Mesendoderm (in vitro differentiated cells): Measurements from ENCODE around the gene NOL8.

ENCODE experiments used
- DNase-seq: peaks from one replicate; pipeline ENCODE4 v3.0.0; 2013
- H2AK5ac ChIP-seq: 2 replicates; pipeline ENCODE4 v1.6.1; 2013; ENCODE audit warnings: low read length, inconsistent platforms
- H2BK120ac ChIP-seq: 2 replicates; pipeline ENCODE4 v1.6.1; 2013; ENCODE audit warnings: low read depth, mild to moderate bottlenecking, low read length, moderate library complexity, mixed read lengths
- H2BK15ac ChIP-seq: replicated peaks from 2 replicates; pipeline ENCODE4 v1.6.1; 2013; ENCODE audit warnings: low read depth, mild to moderate bottlenecking, moderate library complexity
- H2BK5ac ChIP-seq: 2 replicates; pipeline ENCODE4 v1.6.1; 2013; ENCODE audit warnings: low read length, inconsistent platforms
- H3K18ac ChIP-seq: 2 replicates; pipeline ENCODE4 v1.6.1; 2013; ENCODE audit warnings: mild to moderate bottlenecking, low read length, mixed read lengths
- H3K23ac ChIP-seq: one replicate; pipeline ENCODE4 v1.6.1; 2013; ENCODE audit warnings: low read length
- H3K27ac ChIP-seq: 2 replicates; pipeline ENCODE4 v1.5.1; 2013; ENCODE audit warnings: low read depth, mild to moderate bottlenecking, inconsistent platforms, low read length, moderate library complexity
- H3K27me3 ChIP-seq: 2 replicates; pipeline ENCODE4 v1.6.1; 2013; ENCODE audit warnings: low read length, control low read depth, mild to moderate bottlenecking, inconsistent platforms; ENCODE audit not compliant: insufficient read depth, poor library complexity
- H3K36me3 ChIP-seq: 2 replicates; pipeline ENCODE4 v1.6.1; 2013; ENCODE audit warnings: low read length, inconsistent platforms; ENCODE audit not compliant: control insufficient read depth, insufficient read depth
- H3K4ac ChIP-seq: one replicate; pipeline ENCODE4 v1.6.1; 2013; ENCODE audit warnings: low read depth, mild to moderate bottlenecking, low read length, moderate library complexity
- H3K4me1 ChIP-seq: 2 replicates; pipeline ENCODE4 v1.6.1; 2013; ENCODE audit warnings: low read depth, low read length, inconsistent platforms; ENCODE audit not compliant: control insufficient read depth
- H3K4me2 ChIP-seq: 2 replicates; pipeline ENCODE4 v1.6.1; 2013; ENCODE audit warnings: low read length
- H3K4me3 ChIP-seq: 2 replicates; pipeline ENCODE4 v1.5.1; 2013; ENCODE audit warnings: mild to moderate bottlenecking, low read length
- H3K56ac ChIP-seq: one replicate; pipeline ENCODE4 v1.6.1; 2013; ENCODE audit warnings: low read length
- H3K79me1 ChIP-seq: 2 replicates; pipeline ENCODE4 v1.6.1; 2013; ENCODE audit warnings: low read length, inconsistent platforms
- H3K79me2 ChIP-seq: 2 replicates; pipeline ENCODE4 v1.6.1; 2013; ENCODE audit warnings: mild to moderate bottlenecking, low read length; ENCODE audit not compliant: control insufficient read depth, insufficient read depth
- H3K9ac ChIP-seq: 2 replicates; pipeline ENCODE4 v1.6.1; 2013; ENCODE audit warnings: low read length, inconsistent platforms
- H4K5ac ChIP-seq: one replicate; pipeline ENCODE4 v1.6.1; 2013; ENCODE audit warnings: low read length
- H4K8ac ChIP-seq: one replicate; pipeline ENCODE4 v1.6.1; 2013; ENCODE audit warnings: low read depth, mild to moderate bottlenecking, control low read depth, low read length, moderate library complexity
- WGBS: extraction: QIAGEN DNeasy Blood & Tissue Kit; methylation state at CpG from one replicate; pipeline ENCODE4 v1.1.7; 2013; ENCODE audit warnings: low lambda C conversion rate, missing lambda C conversion rate; ENCODE audit not compliant: insufficient coverage; ENCODE audit errors: extremely low coverage; 5-methylcytosine and 5-hydroxymethylcytosine counted together

Gene NOL8

DNA sequence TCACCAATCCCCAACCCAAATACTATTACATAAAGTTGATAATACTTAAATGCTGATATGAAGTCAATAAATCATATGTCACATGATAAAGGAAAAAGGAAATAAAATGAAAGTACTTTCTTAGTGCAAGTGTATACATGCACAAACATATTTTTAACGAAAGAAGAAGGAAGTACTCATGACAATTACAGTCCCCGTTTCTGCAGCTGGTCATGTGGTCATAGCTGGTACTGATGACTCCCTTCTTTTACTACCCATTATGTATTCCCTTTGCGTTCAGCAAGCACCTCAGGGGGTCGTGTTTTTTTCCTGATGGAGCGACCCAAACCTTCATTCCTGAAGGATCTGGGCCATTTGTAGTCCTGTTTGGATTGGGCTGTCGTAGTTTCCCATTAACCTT lies 27.9 kb upstream of the NOL8 start:
- no peak overlapping the region for H3K4me3 ChIP-seq
- H3K4me2 ChIP-seq, result no peak overlapping the region
- H2BK120ac ChIP-seq, result no peak overlapping the region
- no peak overlapping the region for H4K8ac ChIP-seq
- no peak overlapping the region for H3K9ac ChIP-seq
- no peak overlapping the region for H3K23ac ChIP-seq
- no peak overlapping the region for H2AK5ac ChIP-seq
- no peak overlapping the region for H3K27ac ChIP-seq
- no peak overlapping the region for H3K4ac ChIP-seq
- H2BK5ac ChIP-seq, result no peak overlapping the region
- H3K27me3 ChIP-seq, result no peaks in the 10 kb centered on the region
- no peaks in the 10 kb centered on the region for H3K4me1 ChIP-seq
- H3K79me1 ChIP-seq, result no peaks in the 10 kb centered on the region
- no peak overlapping the region for H2BK15ac ChIP-seq
- H3K79me2 ChIP-seq, result no peaks in the 10 kb centered on the region
- H3K18ac ChIP-seq, result no peak overlapping the region
- H3K56ac ChIP-seq, result no peak overlapping the region
- no peak overlapping the region for H4K5ac ChIP-seq
- no peak for DNase-seq
- no CpG with 5 or more reads among the region's 6 CpGs for WGBS
- no peaks in the 10 kb centered on the region for H3K36me3 ChIP-seq

DNA sequence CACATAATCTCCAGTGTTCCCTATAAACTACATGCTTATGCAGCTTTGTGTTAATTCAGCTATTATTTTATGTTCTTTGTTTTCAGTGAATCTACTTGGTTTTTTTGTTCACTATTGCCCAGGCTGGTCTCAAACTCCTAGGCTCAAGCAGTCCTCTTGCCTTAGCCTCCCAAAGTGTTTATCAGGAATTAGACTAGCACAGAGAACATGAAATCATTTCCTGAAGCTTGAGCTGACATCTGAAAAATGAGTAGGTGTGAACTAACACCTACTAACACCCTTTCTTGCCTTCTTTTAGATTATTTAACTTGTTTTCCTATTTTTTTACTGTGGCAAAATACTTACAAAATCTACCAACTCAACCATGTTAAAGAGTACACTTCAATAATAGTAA lies 25.6 kb upstream of the NOL8 start:
- Histone ChIP-seq H3K4me3 (no peak overlapping the region), H3K18ac (no peak overlapping the region), H3K27ac (no peak overlapping the region), H3K4ac (no peak overlapping the region), H3K56ac (no peak overlapping the region), H3K9ac (no peak overlapping the region), H3K4me1 (no peaks in the 10 kb centered on the region), H3K23ac (no peak overlapping the region), H3K79me2 (no peaks in the 10 kb centered on the region), H3K27me3 (no peaks in the 10 kb centered on the region), H4K5ac (no peak overlapping the region), H2AK5ac (no peak overlapping the region), H2BK120ac (no peak overlapping the region), H2BK5ac (no peak overlapping the region), H3K4me2 (no peak overlapping the region), H4K8ac (no peak overlapping the region), H2BK15ac (no peak overlapping the region), H3K79me1 (no peaks in the 10 kb centered on the region), H3K36me3 (no peaks in the 10 kb centered on the region)
- no peak for DNase-seq

DNA sequence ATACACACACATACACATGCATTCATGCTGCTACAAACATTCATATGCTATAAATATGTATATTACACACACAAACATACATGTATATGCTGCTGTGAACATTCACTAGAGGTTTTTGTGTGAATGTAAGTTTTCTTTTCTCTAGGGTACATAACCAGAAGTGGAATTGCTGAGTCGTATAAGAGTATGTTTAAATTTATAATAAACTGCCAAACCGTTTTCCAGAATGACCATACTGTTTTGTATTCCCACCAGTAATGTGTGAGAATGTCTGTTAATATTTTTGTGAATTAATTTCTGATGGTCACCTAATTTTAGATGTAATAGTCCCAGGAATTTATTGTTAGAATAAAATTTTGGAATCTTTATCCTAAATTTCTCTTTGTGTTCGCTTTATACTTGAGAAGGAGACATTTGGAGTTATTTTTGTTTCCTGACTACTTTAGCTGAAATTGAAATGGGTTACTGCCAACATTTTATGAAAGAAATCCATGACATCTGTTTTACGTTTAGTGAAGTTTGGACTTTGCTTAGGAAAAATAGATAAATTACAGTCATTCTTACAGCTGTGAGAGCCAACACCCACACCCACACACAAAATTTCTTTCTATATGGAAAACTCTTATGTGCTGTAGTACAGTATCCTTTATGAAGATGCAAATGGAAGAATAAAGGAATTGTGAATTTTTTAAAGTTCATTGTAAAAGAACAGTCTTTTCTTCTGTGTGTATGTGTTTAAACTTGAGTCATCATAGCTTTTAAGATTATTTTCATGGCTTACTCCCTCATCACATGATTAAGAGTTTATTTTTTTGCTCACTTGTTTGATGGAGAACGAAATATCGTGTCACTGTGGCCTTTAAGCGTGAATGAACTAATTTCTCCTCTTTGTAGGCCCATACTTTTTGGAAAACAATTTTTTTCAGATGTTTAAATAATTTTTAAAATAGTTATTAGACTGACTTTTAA lies 24.9 kb upstream of the NOL8 start:
- Histone ChIP-seq H3K4me3 (no peak overlapping the region), H2AK5ac (no peak overlapping the region), H3K56ac (no peak overlapping the region), H3K36me3 (no peaks in the 10 kb centered on the region), H2BK5ac (no peak overlapping the region), H3K27ac (no peak overlapping the region), H3K9ac (no peak overlapping the region), H4K5ac (no peak overlapping the region), H2BK120ac (no peak overlapping the region), H3K23ac (no peak overlapping the region), H3K27me3 (no peaks in the 10 kb centered on the region), H2BK15ac (no peak overlapping the region), H3K4me2 (no peak overlapping the region), H3K79me2 (no peaks in the 10 kb centered on the region), H3K4me1 (no peaks in the 10 kb centered on the region), H3K18ac (no peak overlapping the region), H3K79me1 (no peaks in the 10 kb centered on the region), H3K4ac (no peak overlapping the region), H4K8ac (no peak overlapping the region)
- no peak for DNase-seq
- no CpG with 5 or more reads among the region's 7 CpGs for WGBS

DNA sequence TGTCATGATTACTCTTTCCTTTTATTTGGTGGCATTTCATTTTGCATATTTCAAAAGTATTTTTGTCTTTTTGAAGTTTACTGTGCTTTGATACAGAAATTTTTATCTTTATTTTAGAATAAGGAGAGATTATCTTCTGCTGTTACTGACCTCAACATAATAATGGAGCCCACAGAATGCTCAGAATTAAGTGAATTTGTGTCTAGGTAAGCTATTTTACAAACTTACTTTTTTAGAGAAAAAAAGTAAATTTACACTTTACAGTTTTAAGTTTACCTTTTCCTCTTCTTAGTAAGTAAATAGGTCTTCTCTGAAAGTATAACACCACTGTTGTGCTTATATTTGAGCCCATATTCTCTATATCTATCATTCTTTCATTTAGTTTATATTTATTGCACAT lies 20.4 kb upstream of the NOL8 start:
- H3K56ac ChIP-seq, result no peak overlapping the region
- H3K4me3 ChIP-seq, result no peak overlapping the region
- H3K79me2 ChIP-seq, result no peaks in the 10 kb centered on the region
- no peak overlapping the region for H3K4ac ChIP-seq
- no peaks in the 10 kb centered on the region for H3K27me3 ChIP-seq
- H4K5ac ChIP-seq, result no peak overlapping the region
- H2BK15ac ChIP-seq, result no peak overlapping the region
- H3K79me1 ChIP-seq, result no peaks in the 10 kb centered on the region
- H2BK5ac ChIP-seq, result no peak overlapping the region
- no peak overlapping the region for H2AK5ac ChIP-seq
- no peaks in the 10 kb centered on the region for H3K36me3 ChIP-seq
- no peak overlapping the region for H3K4me2 ChIP-seq
- no peaks in the 10 kb centered on the region for H3K4me1 ChIP-seq
- H3K18ac ChIP-seq, result no peak overlapping the region
- H2BK120ac ChIP-seq, result no peak overlapping the region
- no peak overlapping the region for H3K9ac ChIP-seq
- no peak overlapping the region for H3K27ac ChIP-seq
- no peak overlapping the region for H4K8ac ChIP-seq
- H3K23ac ChIP-seq, result no peak overlapping the region
- no peak for DNase-seq

DNA sequence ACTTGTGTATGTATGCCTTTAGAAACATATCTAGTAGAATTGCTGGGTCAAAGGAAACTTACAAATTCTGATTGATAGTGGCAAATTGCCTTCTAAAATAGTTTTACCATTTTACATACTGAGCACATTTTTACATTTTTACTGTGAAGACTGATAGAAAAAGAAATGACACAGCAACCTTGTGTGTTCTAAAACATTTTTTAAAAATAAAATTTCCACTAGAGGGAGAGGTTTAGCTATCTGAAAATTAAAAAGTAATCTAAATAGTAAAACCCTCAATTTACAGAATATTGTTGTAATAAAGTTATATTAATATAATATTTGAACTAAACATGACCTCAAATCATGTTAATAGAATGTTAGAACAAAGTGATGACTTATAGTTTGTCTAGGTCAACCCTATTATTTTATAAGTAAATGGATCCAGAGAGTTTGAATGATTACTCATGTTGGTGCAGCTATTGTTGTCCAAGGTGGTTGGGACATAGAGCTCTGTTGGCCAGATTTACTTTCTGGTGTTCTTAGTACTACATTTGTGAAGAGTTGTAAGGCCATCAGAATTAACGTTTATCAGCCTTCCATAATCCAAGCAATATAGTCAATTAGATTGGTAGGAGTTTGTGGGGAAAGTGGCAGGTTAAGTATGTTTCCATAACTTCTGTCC lies 17.8 kb upstream of the NOL8 start:
- Histone ChIP-seq H3K23ac (no peak overlapping the region), H3K27ac (no peak overlapping the region), H3K79me1 (no peaks in the 10 kb centered on the region), H3K79me2 (no peaks in the 10 kb centered on the region), H2BK5ac (no peak overlapping the region), H4K5ac (no peak overlapping the region), H3K18ac (no peak overlapping the region), H3K36me3 (peaks cover 5% of the 10 kb centered on the region), H3K4me2 (no peak overlapping the region), H2BK15ac (no peak overlapping the region), H4K8ac (no peak overlapping the region), H3K4me3 (no peak overlapping the region), H3K9ac (no peak overlapping the region), H3K27me3 (no peaks in the 10 kb centered on the region), H3K4me1 (no peaks in the 10 kb centered on the region), H2BK120ac (no peak overlapping the region), H3K4ac (no peak overlapping the region), H2AK5ac (no peak overlapping the region), H3K56ac (no peak overlapping the region)
- no peak for DNase-seq
- no CpG with 5 or more reads among the region's 1 CpG for WGBS
